GM21619 (cell line): ENCODE results near the gene LAMB4.

Experiments used
- ATAC-seq: cut with Tn5 transposase; IDR thresholded peaks from one replicate; pipeline ENCODE4 v1.9.1; 2021; ENCODE audit not compliant: unreplicated experiment

The LAMB4 gene

GRCh38 chr7:107999779-108000560 lies 130.2 kb downstream of the LAMB4 start:
- ATAC-seq: no peak

DNA sequence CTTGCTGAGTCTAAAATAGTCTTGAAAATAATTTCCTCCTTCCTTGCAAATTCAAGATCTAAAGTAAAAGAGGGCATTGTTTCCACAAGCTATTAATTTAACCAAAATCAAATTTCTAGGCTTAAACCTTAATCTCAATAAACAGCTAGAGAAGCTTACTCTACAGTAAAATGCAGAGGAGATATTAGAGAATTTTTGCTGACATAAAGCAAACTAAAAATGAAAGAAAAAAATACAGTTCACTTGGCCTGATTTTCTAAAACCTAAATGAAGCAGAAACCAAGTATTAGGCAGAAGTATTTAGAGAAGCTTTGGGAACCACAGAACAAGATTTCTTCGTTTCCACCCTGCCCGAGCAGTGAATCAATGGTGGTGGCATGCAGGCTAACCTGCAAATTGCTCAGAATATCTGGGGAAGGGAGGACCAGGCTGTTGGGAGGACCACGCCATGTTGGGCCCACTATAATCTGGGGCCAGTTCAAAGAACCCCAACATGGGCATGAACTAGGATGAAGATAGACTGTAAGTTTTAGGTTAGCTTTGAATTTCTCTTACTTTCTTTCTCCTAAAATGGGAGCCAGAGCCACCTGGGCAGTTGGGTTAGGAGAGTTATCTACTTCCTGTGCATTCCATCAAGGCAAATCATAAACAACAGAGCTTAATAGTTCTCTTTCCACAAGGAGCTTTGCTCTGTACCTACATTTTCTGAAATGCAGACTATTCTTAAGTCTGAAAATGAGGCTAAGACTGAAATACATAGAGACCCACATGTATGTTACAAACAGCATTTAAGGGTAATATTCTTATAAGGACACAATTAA lies 131.3 kb downstream of the LAMB4 start:
- ATAC-seq: no peak

DNA sequence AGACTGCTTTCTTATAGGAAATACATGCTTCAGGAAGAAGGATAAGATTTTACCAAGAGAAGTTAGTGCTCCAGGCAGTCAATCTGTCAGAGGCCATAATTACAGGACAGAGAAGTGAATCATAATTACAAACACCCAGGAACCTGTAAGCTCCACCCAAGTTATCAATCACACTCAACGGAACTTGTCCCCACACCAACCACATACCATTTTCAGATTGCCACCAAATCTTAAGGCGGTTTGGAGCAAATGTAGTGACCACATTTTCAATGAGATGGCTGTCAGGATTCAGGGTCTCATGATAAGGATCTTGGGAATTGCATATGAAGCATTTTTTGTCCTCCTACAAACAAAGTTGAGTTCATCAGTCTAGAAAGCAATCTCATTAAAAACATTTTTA lies 132.0 kb downstream of the LAMB4 start:
- no peak for ATAC-seq

- no peak for ATAC-seq
Observed at GRCh38 chr7:107996072-107996882, 133.9 kb downstream of the LAMB4 start.

DNA sequence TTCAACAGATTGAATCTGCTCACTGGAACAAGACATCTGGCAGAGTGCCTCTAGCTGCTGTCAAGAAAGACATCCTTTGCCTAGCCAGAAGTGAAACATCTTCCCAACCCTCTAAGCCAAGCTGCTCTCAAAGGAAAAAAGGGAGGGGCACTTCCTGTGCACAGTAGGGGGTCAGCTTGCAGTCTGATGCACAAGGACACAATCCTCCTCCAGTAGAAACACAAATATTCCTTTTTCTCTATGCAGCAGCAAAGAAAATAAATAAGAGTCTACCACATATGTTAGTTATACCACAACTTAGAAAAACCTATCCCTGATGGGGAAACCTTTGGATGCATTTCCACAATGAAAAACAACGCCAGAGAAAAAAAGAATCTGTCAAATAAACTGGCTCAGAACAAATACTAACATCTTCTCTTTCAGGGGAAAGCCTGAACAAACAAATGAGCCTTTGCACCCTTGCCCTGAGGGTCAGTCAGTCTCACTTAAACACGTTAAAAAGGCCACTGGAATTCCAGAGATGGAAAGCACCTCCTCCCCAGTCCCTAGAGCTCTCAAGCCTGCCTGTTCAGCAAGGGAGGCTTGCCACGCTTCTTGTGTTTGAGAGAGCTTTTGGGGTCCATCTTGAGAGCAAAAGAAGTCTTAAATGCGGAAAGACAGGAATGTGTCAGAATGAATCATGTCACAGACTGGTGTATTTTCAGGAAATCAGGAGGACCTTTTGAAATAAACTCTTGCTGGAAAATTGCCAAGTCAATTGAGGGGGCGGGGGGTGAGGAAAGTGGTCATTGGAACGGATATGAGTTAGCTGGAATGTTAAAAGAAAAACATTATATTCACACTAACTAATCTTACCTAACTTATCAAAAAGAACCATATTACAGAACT lies 134.7 kb downstream of the LAMB4 start:
- no peak for ATAC-seq

GRCh38 chr7:107994421-107995030 lies 135.6 kb downstream of the LAMB4 start:
- no peak for ATAC-seq

DNA sequence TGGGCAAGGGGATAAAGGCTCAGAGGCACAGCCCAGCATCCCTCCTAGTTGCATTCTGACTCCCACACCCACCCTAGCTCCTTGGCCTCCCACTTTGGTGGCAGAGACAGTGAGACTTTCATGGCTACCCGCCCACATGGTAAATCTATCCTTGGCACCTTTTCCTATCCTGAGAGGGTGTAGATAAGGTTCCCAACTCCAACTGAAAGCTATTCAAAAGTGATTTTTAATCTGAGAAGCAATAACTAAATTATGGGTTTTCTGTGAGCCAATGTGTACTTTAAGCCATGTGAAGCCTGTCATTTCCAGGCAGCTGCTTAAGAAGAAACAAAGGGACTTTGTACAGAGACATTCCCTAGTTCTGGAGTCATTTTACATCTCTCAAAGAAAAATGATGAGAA lies 136.3 kb downstream of the LAMB4 start:
- no peak for ATAC-seq

DNA sequence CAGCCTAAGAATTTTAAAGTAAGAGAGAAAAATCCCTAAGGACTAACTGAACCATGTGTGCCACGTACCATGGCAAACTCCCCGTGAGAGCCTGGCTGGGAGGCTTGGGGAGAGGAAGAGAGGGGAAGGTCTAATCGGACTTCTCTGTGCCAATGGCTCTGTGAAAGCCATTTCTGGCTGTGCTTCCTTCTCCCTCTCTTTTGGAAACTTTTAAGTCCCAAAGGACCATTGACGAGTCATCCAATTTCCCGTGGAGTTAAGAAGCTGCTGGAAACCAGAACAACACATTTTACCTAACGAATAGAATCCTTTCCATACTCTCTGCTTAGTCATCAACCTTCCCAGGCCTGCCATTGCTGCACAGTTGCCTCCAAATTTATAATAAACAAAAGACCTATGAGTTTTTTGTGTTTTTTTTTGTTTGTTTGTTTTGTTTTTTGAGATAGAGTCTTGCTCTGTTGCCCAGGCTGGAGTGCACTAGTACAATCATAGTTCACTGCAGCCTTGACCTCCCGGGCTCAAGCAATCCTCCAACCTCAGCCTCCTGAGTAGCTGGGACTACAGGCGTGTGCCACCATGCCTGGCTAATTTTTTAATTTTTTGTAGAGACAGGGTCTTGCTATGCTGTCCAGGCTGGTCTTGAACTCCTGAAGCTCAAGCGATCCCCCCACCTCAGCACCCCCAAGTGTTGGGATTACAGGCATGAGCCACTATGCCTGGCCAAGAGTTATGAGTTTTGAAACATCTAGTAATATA lies 140.4 kb downstream of the LAMB4 start:
- no peak for ATAC-seq

- no peak for ATAC-seq
Observed at GRCh38 chr7:107982918-107983389, 147.2 kb downstream of the LAMB4 start.

GRCh38 chr7:107982042-107982840 lies 147.9 kb downstream of the LAMB4 start:
- ATAC-seq: no peak

- no peak for ATAC-seq
Observed at GRCh38 chr7:107981466-107981865, 148.7 kb downstream of the LAMB4 start.

DNA sequence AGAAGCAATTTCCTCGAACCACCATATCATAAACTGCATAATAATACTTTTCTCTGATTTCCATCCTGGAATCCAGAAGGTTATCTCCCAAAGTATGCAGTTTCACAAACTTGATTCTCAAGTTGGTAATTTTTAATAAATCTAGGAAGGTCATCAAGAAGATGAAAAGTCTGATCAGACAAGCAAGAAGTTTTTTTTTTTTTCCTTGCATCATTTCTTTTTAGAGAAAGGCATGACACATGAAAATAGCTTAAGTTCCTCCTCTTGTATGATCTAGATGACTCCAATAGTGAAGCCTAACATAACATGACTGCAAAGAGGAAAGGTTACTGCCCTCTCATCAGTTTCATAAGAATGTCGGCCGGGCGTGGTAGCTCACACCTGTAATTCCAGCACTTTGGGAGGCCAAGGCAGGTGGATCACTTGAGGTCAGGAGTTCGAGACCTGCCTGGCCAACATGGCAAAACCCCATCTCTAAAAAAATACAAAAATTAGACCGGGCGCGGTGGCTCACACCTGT lies 149.4 kb downstream of the LAMB4 start:
- ATAC-seq: no peak

DNA sequence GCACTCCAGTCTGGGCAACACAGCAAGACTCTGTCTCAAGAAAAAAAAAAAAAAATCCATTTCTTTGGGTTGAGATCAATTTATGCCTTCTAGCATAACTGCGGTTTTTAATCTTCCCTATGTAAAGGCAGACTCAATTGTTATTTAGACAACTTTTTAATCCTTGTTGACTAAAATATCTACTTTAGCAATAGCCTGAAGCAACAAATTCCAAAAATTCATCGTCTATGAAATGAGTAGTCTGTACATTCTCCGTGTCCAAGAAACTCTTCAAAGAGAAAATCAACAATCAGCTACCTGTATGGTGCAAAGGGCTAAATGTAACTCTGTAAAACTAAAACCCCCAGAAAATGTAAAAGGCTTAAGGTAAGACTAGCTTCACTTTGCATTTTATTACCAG lies 150.0 kb downstream of the LAMB4 start:
- ATAC-seq: no peak

- ATAC-seq: no peak
Observed at GRCh38 chr7:107978815-107979408, 151.2 kb downstream of the LAMB4 start.

GRCh38 chr7:107977048-107977447 lies 153.1 kb downstream of the LAMB4 start:
- no peak for ATAC-seq

DNA sequence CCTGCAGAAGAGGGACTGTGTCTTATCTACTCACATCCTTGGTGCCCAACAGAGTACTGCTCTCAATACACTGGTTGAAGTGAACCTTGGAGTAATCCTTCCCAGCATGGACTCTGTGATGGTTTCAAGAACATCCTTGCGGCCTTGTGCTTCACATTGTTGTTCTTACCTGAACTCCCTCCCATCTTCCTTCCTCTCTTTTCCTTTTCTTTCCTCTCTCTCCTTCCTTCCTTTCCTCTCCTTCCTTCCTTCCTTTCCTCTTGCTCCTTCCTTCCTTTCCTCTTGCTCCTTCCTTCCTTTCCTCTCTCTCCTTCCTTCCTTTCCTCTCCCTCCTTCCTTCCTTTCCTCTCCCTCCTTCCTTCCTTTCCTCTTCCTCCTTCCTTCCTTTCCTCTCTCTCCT lies 153.5 kb downstream of the LAMB4 start:
- ATAC-seq: no peak

DNA sequence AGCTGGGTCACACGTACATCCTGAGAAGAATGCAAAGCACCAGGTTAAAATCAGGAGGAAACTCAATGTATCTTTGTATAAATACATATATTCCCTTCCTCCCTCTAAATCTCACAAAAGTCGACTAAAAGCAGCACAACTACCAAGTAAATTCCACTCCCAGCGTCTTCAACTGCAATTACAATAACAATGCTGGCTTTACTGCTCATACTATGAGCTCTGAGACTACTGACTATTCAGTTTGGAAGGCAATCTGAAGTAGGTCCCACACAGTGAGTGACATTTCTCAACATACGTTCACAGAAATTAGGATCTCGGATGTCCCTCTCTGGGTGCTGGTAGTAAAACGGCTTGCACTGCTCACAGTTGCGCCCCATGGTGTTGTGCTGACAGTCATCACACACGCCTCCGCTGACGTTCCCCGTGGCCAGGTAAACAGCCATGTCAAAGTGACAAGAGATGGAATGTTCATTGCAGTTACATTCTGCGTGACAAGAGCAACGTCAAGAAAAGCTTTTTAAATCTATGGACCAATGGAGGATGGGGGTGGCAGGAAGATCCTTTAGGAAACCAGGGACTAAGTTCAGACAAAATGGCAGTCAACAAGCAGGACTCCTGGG lies 154.7 kb downstream of the LAMB4 start:
- ATAC-seq: no peak
